Glomerular visceral epithelial cell (primary cell): ENCODE measurements around the gene DYNLL1.
A peak's percentile ranks its signal among the peaks of the same experiment; 100 is the strongest.
"Not testable (repeated sequence)": the region's sequence is repeated elsewhere in the genome, so short reads cannot be mapped to it uniquely, and the experiment has no call there.

Source experiments
- DNase-seq: peaks from one replicate; pipeline ENCODE4 v3.0.0-alpha.2; 2016; ENCODE audit errors: extremely low spot score

DYNLL1 gene

DNA sequence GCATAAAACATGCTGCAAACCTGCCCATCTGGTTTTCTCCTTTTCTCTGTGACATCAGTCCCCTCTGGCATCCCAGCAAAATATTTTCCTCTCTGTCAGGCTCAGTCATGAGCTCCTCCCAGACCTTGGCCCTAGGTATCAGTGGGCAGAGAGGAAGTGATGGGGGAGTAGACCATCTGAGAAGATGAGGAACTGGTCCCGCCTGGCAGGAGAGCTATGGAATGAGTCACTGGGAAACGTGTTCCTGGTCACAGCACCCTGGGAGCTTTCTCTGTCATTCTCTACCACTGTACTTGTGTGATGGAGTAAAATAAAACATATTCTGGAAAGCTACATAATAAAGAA is 21.3 kb upstream of the DYNLL1 start:
- DNase-seq, result peak; percentile 78

DNA sequence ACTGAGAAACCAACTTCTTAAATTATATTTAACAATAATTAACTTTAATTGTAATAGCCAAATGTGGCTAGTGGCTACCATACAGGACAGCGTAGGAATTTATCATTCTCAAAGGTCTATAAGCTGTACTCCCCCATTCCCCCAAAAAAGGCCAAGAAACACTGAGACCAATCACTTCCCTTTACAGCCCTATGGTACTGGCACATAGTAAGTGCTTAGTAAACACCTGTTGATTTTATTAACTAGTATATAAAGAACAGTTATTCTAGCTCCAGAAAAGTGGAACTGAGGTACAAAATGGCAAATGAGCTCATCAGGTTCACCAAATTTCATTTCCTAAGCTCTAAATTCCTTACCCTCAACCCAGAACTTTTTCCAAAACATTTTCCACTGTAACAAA is 20.3 kb upstream of the DYNLL1 start:
- no peak for DNase-seq

DNA sequence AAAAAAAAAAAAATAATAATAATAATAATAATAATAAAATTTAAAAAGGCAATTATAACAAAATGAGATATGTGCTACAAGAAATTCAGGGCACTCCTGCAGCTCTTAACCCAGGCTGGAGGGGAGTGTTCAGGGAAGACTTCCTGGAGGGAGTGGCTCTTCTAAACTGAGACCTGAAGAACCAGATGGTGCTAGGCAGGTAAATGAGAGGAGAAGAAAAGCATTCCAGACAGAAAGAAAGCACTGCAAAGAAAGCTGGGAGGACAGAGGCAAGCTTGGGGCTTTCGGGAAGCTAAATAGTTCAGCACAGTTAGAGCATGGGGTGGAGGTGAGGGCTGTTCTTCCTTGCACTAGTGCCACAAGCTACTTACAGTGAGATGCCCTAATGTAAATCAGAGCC is 16.5 kb upstream of the DYNLL1 start:
- no peak for DNase-seq

DNA sequence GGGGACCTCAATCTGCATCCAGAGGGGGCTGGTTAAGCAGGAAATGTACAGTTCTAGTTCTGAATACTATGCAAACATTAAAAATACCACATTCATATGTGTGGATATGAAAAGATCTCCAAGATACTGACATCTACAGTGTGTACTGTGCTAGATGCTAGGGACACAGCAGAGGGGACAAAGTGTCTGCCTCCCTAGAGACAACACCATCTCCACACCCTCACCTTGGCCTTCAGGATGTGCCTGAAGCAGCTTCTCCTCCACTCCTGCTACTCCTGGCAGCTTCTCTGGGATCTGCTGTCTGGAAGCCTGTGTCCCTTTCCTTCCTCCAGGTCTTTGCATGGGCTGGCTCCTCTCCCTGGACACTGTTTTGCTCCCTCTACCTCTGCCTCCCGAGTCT is 15.7 kb upstream of the DYNLL1 start:
- no peak for DNase-seq

DNA sequence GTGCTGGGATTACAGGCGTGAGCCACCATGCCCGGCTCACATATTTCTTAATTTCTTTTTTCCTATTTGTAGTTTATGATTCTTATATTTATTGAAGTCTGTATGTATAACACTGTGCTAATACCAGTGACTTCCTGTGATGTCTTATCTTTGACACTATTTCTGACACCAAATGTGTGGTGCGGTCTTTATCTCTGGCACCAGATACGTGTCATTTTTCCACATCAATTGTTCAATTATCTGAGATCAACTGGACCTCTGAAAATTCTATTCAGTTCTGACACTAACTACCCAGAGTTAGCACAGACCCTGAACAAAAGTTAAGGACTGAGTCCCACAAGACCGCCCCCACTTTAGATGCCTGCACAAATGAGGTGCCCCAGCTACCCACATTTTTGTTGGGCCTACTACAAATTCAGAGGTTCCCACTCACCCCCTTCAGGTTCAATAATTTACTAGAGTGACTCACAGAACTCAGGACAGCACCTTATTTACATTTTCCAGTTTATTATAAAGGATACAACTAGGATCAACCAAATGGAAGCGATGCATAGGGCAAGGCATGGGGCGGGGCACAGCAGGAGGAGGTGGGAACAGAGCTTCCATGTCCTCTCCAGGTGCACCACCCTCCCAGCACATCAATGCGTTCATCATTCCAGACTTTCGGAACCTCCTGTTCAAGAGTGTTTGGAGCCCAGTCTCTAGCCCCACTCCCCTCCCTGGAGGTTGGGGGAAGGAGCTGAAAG is 14.7 kb upstream of the DYNLL1 start:
- no peak for DNase-seq

DNA sequence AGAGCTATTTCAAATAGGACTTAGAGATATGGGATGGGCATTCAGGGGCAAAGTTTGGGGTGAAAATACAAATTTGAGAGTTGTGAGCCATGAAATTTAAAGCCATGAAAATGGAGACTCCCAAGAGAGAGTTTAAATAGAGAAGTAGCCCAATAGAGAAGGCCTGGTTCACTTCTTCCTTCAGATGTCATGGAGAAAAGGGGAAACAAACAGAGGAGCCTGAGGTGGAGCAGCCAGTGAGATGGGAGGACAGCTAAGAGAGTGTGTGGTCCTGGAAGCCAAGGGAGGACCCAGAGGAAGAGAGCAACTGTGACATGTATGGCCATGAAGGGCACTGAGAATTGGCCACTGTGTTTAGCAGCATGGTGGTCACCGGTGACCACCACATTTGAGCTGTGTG is 12.3 kb upstream of the DYNLL1 start:
- DNase-seq, result no peak

DNA sequence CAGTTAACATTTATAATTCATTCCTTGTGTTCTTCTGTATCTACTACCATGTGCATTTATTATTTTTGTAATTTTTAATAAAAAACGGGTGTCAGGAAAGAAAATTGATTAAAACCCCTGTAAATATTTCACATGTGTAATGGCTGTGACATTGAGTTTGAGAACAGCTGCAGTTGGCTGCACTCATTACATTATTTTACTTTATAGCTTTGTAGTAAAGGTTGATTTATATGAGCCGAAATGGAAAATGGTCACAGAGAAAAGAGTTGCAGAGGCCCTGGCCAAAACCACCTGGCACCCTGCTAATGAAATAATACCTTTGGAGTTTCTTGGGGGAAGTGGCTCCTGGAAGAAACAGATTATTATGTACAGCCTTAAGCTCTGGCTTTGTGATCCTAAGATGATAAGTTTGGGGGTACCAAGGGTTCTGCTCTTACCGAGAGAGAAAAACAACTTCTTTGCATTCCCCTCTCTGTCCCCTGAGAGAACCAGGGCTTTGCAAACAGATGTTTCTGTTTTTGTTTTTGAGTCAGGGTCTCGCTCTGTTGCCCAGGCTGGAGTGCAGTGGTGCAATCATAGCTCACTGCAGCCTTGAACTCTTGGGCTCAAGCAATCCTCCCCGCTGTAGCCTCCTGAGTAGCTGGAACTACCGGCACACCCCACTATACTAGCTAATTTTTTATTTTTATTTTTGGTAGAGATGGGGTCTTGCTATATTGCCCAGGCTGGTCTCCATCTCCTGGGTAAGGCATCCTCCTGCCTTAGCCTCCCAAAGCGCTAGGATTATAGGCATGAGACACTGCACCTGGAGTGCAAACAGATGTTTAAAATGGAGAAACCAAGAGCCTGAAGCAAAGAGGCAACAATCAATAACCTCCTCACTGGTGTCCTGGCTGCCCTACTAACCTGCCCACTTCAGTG is 9.7 kb upstream of the DYNLL1 start:
- DNase-seq, result no peak

DNA sequence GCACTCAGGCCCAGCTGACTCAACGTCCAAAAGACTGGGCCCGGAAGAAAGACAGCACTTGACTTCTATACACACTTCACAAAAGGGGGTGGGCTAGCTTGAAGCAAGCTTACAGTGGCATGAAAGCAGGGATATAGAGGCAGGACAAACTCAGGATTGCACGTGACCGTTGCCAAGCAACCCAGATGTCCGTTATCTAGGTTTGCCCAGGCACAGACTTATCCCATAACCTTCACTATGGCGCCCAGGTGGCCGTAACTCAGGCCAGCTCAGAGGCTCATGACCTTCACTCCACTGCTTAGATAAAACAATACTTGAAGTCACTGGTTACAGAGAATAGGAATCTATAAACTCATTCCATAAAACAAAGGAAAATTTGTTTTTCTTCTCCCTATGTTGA is 8.4 kb upstream of the DYNLL1 start:
- DNase-seq, result not testable (repeated sequence)

DNA sequence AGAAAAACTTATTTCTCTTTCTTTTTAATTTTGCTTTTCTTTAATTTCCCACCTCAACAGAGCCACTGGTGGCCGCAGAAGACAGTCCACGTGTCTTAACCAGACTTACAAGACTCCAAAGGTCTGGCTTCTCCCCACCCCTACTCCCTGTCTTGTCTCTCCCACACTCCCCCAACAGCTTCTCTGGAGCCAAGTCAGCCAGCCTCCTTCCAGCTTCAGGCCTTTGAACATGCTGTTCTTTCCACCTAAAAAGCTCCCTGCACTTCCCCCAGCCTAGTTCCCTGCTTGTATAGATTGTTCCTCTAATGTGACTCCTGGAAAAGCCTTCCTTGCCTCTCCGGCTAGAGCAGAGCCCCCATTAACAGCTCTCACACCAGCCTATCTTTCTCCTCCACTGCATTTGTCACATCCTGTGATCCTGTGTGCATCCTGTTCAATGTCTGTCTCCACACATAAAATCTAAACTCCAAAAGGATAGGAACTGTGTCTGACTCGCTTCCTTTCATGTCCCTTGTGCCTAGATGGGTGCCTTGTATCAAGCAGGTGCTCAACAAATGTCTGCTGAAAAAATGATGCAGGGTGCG is 7.8 kb upstream of the DYNLL1 start:
- DNase-seq, result no peak

DNA sequence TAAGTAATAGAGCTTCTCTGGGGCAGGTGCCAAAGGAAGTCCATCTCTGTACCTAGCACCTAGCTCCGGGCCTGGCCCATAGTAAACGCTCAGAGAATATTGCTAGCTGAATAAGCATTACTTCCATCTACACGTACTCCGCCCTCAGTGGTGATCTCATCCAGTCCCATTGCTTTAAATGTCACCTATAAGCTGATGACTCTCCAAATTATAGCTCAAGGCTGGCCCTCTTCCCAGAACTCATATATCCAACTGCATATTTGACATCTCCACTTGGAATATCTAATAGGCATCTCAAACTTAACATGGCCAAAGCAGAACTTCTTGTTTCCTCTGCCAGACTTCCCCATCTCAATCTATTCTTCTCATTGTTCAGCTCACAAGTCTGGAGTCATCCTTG is 6.9 kb upstream of the DYNLL1 start:
- no peak for DNase-seq

DNA sequence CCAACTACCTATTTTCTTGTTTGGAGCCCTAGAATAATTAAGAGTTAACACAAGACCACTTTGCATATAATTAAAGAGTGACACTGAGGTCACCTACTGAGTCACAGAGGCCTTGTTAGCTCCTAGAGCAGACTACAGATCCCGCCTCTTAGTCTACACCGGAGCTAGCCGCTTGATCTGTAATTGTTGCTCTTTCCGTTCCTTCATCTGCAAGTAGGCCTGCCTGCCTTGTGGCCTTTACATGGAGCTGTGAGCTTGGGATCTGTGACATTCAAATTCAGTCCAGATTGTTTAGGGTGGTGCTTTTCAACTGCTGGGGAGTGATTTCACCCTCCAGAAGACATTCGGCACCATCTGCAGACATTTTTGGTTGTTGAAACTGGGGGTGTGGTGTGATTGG is 5.6 kb upstream of the DYNLL1 start:
- no peak for DNase-seq

DNA sequence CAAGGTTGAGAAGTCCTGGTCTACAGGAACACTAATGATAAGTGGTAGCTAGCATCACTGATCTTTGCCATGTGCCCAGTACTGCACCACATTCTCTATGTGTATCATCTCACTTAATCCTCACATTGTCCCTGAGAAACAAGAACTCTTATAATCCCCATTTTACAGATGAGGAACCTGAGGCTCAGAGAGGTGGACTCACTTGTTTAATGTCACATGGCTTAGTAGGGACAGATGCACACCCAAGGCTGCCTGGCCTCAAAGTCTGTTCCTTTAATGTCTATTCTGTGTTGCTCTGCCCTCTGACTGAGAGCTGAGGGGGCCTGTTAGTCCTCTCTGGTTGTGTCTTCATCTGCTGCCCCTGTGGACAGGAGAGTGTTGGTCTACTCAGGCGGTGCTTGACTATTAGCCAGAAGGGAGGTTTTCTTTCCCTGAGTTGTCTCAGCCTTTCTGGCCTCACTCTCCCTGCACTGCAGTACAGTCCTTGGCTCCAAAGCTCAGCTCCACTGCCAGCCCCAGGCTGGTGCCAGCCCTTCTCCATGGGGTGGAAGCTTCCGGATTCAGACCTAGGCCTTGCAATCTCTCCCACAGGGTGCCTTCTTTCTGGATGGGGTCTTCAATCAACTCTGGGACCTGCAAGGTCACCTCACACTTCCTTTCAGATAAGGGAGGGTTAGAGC is 4.9 kb upstream of the DYNLL1 start:
- no peak for DNase-seq

DNA sequence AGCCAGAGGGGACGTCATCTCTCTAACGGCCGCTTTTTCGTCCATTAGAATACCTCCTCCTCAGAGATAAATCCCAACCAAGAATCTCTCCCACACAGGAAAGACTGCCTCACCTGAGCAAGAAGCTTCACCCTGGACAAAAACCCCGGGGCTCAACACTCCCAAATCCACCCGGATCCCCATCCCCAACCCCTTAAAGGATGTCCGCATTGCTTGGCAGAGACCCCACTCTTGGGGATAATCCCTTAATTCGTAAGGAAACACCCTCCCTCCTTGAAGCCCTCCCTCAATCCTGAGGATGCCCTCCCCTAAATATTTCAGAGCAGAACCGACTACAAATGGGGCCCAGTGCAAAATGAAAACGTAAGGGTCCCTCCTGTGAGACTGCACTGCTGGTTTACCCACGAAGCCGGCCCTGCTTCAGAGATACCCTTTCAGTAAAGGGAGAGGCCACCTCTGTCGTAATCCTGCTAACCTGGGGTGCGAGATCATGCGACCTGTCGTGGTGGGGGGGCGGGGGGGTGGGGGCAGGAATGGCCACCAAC is 655 bp upstream of the DYNLL1 start:
- no peak for DNase-seq

DNA sequence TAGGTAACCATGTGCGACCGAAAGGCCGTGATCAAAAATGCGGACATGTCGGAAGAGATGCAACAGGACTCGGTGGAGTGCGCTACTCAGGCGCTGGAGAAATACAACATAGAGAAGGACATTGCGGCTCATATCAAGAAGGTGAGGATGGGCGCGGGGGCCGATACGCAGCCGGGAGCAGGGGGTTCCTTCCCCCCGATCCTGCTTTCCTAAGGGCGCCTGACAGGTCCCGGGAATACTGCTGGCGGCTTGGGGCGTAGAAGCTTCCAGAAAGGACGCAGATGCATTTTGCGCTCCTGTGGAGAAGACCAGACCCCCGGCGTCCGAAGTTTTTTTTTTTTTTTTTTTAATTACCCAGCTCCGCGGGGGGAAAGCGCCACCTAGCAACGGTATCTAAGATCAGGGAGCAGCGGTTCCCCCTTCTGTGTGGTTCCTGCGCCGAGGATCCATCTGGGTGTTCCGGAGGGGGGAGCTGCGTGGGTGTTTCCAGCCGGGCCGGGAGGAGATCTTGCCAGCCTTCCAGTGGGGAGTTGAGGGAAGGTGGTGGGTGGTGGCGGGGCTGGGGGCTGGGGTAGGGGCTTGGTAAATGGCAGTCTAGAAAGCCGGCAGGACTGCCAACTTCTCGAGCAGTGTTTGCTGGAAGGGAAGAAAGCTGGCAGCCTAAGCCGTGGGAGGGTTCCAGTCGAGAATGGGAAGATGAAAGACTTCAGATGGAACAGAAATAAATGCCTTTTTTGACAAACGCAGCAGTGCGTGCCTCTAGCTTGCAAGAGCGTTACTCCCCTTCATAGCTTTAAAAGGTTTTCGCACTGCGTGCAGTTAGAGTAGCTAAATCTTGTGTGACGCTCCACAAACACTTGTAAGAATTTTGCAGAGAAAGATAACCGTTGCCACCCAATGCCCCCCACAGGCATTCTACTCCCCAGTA is 764 bp downstream of the DYNLL1 start:
- DNase-seq, result peak; percentile 42

DNA sequence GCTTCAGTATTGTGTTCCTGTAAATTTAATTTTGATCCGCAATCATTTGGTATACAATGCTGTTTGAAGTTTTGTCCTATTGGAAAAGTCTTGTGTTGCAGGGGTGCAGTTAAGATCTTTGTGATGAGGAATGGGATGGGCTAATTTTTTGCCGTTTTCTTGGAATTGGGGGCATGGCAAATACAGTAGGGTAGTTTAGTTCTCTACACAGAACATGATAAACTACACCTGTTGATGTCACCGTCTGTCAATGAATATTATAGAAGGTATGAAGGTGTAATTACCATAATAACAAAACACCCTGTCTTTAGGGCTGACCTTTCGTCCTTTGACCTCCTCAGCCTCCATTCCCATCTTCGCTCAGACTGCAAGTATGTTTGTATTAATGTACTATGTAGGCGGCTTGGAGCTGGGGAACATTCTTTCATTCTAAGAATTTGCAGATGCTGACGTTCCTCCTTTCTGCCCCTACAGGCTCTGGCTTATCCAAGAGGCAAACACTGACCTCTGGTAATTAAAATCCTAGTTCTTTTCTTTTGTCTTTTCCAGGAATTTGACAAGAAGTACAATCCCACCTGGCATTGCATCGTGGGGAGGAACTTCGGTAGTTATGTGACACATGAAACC is 1.7 kb downstream of the DYNLL1 start:
- DNase-seq, result no peak

DNA sequence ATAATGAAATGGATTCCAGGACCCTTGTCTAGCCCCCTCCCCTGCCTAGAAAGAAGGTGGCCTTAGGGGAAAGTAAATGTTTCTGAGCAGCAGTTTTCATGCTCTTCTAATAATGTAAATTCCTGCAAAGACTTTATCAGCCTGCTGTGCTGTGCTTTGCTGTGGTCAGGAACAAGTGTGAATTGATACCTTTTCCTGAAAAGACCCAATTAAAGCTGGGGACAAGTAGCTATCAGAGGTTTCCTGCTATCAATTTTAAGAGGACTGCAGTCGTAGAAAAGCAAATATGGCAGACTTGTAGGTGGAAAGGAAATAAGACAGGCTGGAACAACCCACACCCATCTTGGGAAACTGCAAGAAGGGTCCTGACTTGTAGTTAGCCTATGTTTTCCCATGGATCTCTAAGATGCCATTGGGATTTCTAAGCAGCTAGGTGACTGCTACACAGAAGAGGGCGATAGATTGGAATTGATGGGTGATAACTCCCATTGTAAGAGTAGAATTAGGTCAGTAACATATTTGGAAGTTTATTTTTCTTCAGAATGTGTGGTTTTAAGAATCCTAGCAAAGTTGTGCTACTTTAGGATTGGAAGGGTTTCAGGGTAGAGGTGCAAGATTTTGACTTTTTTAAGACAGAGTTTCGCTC is 3.1 kb downstream of the DYNLL1 start:
- DNase-seq, result no peak

DNA sequence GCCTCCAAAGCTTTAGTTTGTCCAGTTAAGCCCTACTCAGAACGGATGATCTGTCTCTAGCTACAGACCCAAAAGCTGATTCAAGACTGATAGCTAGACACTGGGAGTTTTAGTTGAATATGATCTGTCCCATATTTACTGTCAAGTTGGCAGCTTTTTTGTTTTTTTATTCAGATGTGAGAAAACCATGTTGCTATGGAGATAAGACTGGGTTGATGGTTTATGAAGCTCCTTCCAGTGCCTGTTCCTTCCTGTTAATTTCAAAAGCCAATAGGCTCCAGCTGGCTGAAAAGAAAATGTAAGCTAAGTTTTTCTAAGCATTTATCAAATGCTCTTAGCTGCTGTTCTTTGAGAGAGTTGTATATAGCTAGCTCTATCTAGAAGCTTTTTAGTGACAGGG is 4.7 kb downstream of the DYNLL1 start:
- DNase-seq, result no peak

DNA sequence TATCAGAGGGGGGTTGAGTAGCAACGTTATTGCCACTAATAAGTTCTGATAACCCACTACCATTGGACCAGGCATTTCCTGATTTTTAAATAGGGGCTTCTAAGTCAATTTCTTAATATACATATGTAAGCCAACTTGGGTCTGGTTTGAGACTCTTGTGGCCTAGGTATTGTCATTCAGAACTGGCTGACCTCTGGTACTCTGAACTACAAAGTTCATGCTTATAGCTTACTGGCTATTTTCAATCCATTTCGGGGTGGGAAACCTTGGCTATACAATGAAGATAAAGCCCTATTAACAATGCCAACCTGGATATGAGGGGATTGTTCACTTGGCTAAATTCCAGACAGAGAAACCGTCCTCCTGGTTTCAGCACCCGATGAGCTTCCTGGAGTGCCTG is 8.7 kb downstream of the DYNLL1 start:
- DNase-seq, result no peak

DNA sequence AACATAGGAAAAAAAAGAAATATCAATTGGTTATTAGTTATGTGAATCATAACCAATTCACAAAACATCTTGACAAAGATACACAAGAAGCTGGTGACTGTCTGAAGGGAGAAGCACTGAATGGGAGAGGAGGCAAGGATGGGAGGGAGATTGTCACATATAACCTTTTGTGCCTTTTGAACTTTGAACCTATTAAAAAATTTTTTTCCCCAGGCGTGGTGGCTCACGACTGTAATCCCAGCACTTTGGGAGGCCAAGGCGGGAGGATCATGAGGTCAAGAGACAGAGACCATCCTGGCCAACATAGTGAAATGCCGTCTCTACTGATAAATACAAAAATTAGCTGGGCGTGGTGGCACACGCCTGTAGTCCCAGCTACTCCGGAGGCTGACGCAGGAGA is 12.6 kb downstream of the DYNLL1 start:
- no peak for DNase-seq

DNA sequence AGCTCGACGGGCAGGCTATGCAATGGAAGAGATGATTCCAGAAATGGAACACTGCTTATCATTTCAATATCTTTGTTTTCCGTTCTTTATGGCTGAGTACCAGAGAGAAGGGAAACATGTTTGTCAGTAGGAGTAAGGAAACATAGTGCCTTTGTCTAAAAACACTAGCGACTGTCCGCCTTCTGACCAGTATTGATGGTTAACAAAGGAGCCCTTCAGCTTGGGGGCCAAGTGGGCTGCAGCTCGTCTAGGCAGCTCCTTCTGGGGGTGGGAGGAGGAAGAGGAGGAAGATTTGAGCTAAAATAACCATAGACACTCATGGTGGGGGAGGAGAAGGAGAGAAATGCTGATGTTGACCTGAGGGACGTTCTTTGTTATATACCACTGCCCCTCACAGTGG is 18.1 kb downstream of the DYNLL1 start:
- DNase-seq, result no peak
